Stomach smooth muscle (tissue), 2 donors: ENCODE data around the gene INPP5B.

Source experiments
- H3K27ac ChIP-seq: one replicate; pipeline ENCODE4 v1.7.0; 2013; ENCODE audit warnings: mild to moderate bottlenecking, low read length, inconsistent platforms
- H3K27me3 ChIP-seq, 2 donors: one replicate each; pipeline ENCODE4 v1.7.0; 2013; ENCODE audit warnings: low read length in 2 of 2; ENCODE audit not compliant: insufficient read depth in 2 of 2, control insufficient read depth in 1 of 2
- H3K36me3 ChIP-seq, 2 donors: one replicate each; pipeline ENCODE4 v1.7.0; 2013; ENCODE audit warnings: low read length in 2 of 2; ENCODE audit not compliant: control insufficient read depth in 2 of 2, insufficient read depth in 2 of 2
- H3K4me1 ChIP-seq: one replicate; pipeline ENCODE4 v1.7.0; 2013; ENCODE audit warnings: low read length; ENCODE audit not compliant: control insufficient read depth, insufficient read depth
- H3K4me3 ChIP-seq, 2 donors: one replicate each; pipeline ENCODE4 v1.7.0; 2013; ENCODE audit warnings: low read length in 2 of 2
- H3K9ac ChIP-seq, 2 donors: one replicate each; pipeline ENCODE4 v1.7.0; 2013; ENCODE audit warnings: low read length in 2 of 2, mild to moderate bottlenecking in 1 of 2
- H3K9me3 ChIP-seq, 2 donors: one replicate each; pipeline ENCODE4 v1.7.0; 2013; ENCODE audit warnings: low read length in 2 of 2; ENCODE audit not compliant: control insufficient read depth in 2 of 2
- donor health status: healthy.
- donor health status: Pancreatic carcinoma.

The INPP5B gene

GRCh38 chr1:37892151-37893047 is 54.5 kb downstream of the INPP5B start:
- H3K27ac ChIP-seq: no peak overlapping the region
- no peaks in the 10 kb centered on the region for H3K27me3 ChIP-seq
- peaks cover 18 to 20% of the 10 kb centered on the region in 2 donors for H3K36me3 ChIP-seq
- H3K9me3 ChIP-seq: no peaks in the 10 kb centered on the region
- H3K9ac ChIP-seq: no peak overlapping the region
- H3K4me1 ChIP-seq: no peaks in the 10 kb centered on the region
- H3K4me3 ChIP-seq: no peak overlapping the region

GRCh38 chr1:37890378-37891014 is 56.4 kb downstream of the INPP5B start:
- H3K4me1 ChIP-seq: no peaks in the 10 kb centered on the region
- no peak overlapping the region for H3K9ac ChIP-seq
- peaks cover 33 to 34% of the 10 kb centered on the region in 2 donors for H3K36me3 ChIP-seq
- H3K27me3 ChIP-seq: no peaks in the 10 kb centered on the region
- no peaks in the 10 kb centered on the region for H3K9me3 ChIP-seq
- H3K27ac ChIP-seq: no peak overlapping the region
- H3K4me3 ChIP-seq: no peak overlapping the region

- H3K27me3 ChIP-seq: no peaks in the 10 kb centered on the region
- H3K27ac ChIP-seq: no peak overlapping the region
- peaks cover 42 to 45% of the 10 kb centered on the region in 2 donors for H3K36me3 ChIP-seq
- H3K9me3 ChIP-seq: no peaks in the 10 kb centered on the region
- H3K4me3 ChIP-seq: no peak overlapping the region
- no peak overlapping the region for H3K9ac ChIP-seq
- H3K4me1 ChIP-seq: no peaks in the 10 kb centered on the region
Observed at GRCh38 chr1:37888022-37888700, 58.7 kb downstream of the INPP5B start.

GRCh38 chr1:37884145-37884544 is 62.7 kb downstream of the INPP5B start:
- H3K9ac ChIP-seq: no peak overlapping the region
- H3K9me3 ChIP-seq: no peaks in the 10 kb centered on the region
- H3K4me3 ChIP-seq: no peak overlapping the region
- H3K27me3 ChIP-seq: no peaks in the 10 kb centered on the region
- peaks cover 64 to 67% of the 10 kb centered on the region in 2 donors for H3K36me3 ChIP-seq
- no peaks in the 10 kb centered on the region for H3K4me1 ChIP-seq
- H3K27ac ChIP-seq: no peak overlapping the region

- Histone ChIP-seq H3K27me3 (no peaks in the 10 kb centered on the region), H3K9me3 (no peaks in the 10 kb centered on the region), H3K36me3 (peaks cover 60 to 62% of the 10 kb centered on the region in 2 donors), H3K9ac (no peak overlapping the region), H3K27ac (no peak overlapping the region), H3K4me3 (no peak overlapping the region), H3K4me1 (no peaks in the 10 kb centered on the region)
Observed at GRCh38 chr1:37883671-37884070, 63.2 kb downstream of the INPP5B start.

- Histone ChIP-seq H3K9ac (no peak overlapping the region), H3K9me3 (no peaks in the 10 kb centered on the region), H3K27me3 (no peaks in the 10 kb centered on the region), H3K4me1 (no peaks in the 10 kb centered on the region), H3K36me3 (peaks cover 46 to 55% of the 10 kb centered on the region in 2 donors), H3K4me3 (no peak overlapping the region), H3K27ac (no peak overlapping the region)
Observed at GRCh38 chr1:37879865-37880264, 67.0 kb downstream of the INPP5B start.

GRCh38 chr1:37878071-37878470 is 68.8 kb downstream of the INPP5B start:
- Histone ChIP-seq H3K9ac (no peak overlapping the region), H3K36me3 (peaks cover 53 to 57% of the 10 kb centered on the region in 2 donors), H3K9me3 (no peaks in the 10 kb centered on the region), H3K4me1 (no peaks in the 10 kb centered on the region), H3K4me3 (no peak overlapping the region), H3K27ac (no peak overlapping the region), H3K27me3 (no peaks in the 10 kb centered on the region)

GRCh38 chr1:37875833-37876232 is 71.0 kb downstream of the INPP5B start:
- Histone ChIP-seq H3K4me3 (no peak overlapping the region), H3K27ac (no peak overlapping the region), H3K27me3 (no peaks in the 10 kb centered on the region), H3K36me3 (peaks cover 47 to 49% of the 10 kb centered on the region in 2 donors), H3K9me3 (no peaks in the 10 kb centered on the region), H3K9ac (no peak overlapping the region), H3K4me1 (no peaks in the 10 kb centered on the region)

- no peak overlapping the region for H3K27ac ChIP-seq
- no peaks in the 10 kb centered on the region for H3K9me3 ChIP-seq
- H3K4me3 ChIP-seq: no peak overlapping the region
- H3K9ac ChIP-seq: no peak overlapping the region
- H3K36me3 ChIP-seq: peaks cover 40 to 41% of the 10 kb centered on the region in 2 donors
- H3K4me1 ChIP-seq: no peaks in the 10 kb centered on the region
- H3K27me3 ChIP-seq: no peaks in the 10 kb centered on the region
Observed at GRCh38 chr1:37872692-37873091, 74.2 kb downstream of the INPP5B start.

GRCh38 chr1:37868466-37868865 is 78.4 kb downstream of the INPP5B start:
- no peak overlapping the region for H3K9ac ChIP-seq
- H3K36me3 ChIP-seq: peaks cover 46 to 49% of the 10 kb centered on the region in 2 donors
- H3K27ac ChIP-seq: no peak overlapping the region
- no peaks in the 10 kb centered on the region for H3K4me1 ChIP-seq
- no peak overlapping the region for H3K4me3 ChIP-seq
- no peaks in the 10 kb centered on the region for H3K27me3 ChIP-seq
- H3K9me3 ChIP-seq: no peaks in the 10 kb centered on the region
